ENCODE measurements around the gene IGFL4. TPM values are rescaled to one million over a fixed set of nuclear protein-coding genes. Genes with fewer than 3 reads are reported as not detected.

IGFL4 gene
- total and polyA plus RNA-seq, 10 of the 15 experiments (the other 5 are each of a cell fraction or from before 2014, with no cell fraction given), result not detected

GRCh38 chr19:46016426-46017094 lies 24.2 kb downstream of the IGFL4 start (continued):
- TF ChIP-seq BRCA1 (IDR thresholded peaks at IDR 0.05; ENCODE audit: low read depth, low read length) (no peak), HDGF (IDR thresholded peaks at IDR 0.05) (0 out of 2 replicates have a peak, but pooled peaks have one; percentile 30), RELA (IDR thresholded peaks at IDR 0.05; ENCODE audit: borderline replicate concordance, partially characterized antibody) (no peak), ZNF217 (IDR thresholded peaks at IDR 0.05) (no peak), ASH2L (IDR thresholded peaks at IDR 0.05; ENCODE audit: borderline replicate concordance, low read depth) (no peak), POLR2AphosphoS2 (IDR thresholded peaks at IDR 0.05; ENCODE audit: low read depth, low read length) (no peak), NFXL1 (IDR thresholded peaks at IDR 0.05; ENCODE audit: borderline replicate concordance) (no peak), ESRRA (IDR thresholded peaks at IDR 0.05; ENCODE audit: low read length) (no peak), SRF (IDR thresholded peaks at IDR 0.05; ENCODE audit: low read depth in 2 of 2, low read length in 2 of 2) (no peak), RB1 (IDR thresholded peaks at IDR 0.05; ENCODE audit: borderline replicate concordance) (no peak), MTA2 (IDR thresholded peaks at IDR 0.05; ENCODE audit: low read depth) (no peak), SUPT20H (IDR thresholded peaks at IDR 0.05; ENCODE audit: borderline replicate concordance, control insufficient read depth, low read depth, low read length) (no peak), DPF2 (IDR thresholded peaks at IDR 0.05) (no peak), MXI1 (IDR thresholded peaks at IDR 0.05; ENCODE audit: low read depth, low read length) (no peak), RUNX3 (IDR thresholded peaks at IDR 0.05; ENCODE audit: low read length) (peak; percentile 51; the same call in 1 of the 2 replicates), ZNF687 (IDR thresholded peaks at IDR 0.05) (no peak), RAD51 (IDR thresholded peaks at IDR 0.05) (no peak), CBFB (IDR thresholded peaks at IDR 0.05; ENCODE audit: low read depth) (no peak)
- TF ChIP-seq, protein P1, sequence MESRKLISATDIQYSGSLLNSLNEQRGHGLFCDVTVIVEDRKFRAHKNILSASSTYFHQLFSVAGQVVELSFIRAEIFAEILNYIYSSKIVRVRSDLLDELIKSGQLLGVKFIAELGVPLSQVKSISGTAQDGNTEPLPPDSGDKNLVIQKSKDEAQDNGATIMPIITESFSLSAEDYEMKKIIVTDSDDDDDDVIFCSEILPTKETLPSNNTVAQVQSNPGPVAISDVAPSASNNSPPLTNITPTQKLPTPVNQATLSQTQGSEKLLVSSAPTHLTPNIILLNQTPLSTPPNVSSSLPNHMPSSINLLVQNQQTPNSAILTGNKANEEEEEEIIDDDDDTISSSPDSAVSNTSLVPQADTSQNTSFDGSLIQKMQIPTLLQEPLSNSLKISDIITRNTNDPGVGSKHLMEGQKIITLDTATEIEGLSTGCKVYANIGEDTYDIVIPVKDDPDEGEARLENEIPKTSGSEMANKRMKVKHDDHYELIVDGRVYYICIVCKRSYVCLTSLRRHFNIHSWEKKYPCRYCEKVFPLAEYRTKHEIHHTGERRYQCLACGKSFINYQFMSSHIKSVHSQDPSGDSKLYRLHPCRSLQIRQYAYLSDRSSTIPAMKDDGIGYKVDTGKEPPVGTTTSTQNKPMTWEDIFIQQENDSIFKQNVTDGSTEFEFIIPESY (IDR thresholded peaks at IDR 0.05), result no peak
- TF ChIP-seq, protein P2, sequence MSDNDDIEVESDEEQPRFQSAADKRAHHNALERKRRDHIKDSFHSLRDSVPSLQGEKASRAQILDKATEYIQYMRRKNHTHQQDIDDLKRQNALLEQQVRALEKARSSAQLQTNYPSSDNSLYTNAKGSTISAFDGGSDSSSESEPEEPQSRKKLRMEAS (IDR thresholded peaks at IDR 0.05; ENCODE audit: low read depth, low read length), result no peak
- TF ChIP-seq, protein P3, sequence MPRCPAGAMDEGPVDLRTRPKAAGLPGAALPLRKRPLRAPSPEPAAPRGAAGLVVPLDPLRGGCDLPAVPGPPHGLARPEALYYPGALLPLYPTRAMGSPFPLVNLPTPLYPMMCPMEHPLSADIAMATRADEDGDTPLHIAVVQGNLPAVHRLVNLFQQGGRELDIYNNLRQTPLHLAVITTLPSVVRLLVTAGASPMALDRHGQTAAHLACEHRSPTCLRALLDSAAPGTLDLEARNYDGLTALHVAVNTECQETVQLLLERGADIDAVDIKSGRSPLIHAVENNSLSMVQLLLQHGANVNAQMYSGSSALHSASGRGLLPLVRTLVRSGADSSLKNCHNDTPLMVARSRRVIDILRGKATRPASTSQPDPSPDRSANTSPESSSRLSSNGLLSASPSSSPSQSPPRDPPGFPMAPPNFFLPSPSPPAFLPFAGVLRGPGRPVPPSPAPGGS (IDR thresholded peaks at IDR 0.05; ENCODE audit: borderline replicate concordance, insufficient read depth, low read depth, low read length, poor library complexity, severe bottlenecking), result no peak
- TF ChIP-seq, protein P4, sequence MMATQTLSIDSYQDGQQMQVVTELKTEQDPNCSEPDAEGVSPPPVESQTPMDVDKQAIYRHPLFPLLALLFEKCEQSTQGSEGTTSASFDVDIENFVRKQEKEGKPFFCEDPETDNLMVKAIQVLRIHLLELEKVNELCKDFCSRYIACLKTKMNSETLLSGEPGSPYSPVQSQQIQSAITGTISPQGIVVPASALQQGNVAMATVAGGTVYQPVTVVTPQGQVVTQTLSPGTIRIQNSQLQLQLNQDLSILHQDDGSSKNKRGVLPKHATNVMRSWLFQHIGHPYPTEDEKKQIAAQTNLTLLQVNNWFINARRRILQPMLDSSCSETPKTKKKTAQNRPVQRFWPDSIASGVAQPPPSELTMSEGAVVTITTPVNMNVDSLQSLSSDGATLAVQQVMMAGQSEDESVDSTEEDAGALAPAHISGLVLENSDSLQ (IDR thresholded peaks at IDR 0.05), result no peak

Measured in GM12878 (cell line).